HUDEP-2 (cell line): ENCODE results near the gene NBL1.

Experiments
- DNase-seq, 76 experiments: peaks; one replicate each; lab custom pipeline; 2025; ENCODE audit not compliant: unreplicated experiment in 76 of 76; lab: John Stamatoyannopoulos, UW

NBL1 gene

GRCh38 chr1:19644681-19645410 is 735 bp downstream of the NBL1 start:
- DNase-seq: peak in 12 of 76 experiments; percentile 7 to 48 (median 32)

DNA sequence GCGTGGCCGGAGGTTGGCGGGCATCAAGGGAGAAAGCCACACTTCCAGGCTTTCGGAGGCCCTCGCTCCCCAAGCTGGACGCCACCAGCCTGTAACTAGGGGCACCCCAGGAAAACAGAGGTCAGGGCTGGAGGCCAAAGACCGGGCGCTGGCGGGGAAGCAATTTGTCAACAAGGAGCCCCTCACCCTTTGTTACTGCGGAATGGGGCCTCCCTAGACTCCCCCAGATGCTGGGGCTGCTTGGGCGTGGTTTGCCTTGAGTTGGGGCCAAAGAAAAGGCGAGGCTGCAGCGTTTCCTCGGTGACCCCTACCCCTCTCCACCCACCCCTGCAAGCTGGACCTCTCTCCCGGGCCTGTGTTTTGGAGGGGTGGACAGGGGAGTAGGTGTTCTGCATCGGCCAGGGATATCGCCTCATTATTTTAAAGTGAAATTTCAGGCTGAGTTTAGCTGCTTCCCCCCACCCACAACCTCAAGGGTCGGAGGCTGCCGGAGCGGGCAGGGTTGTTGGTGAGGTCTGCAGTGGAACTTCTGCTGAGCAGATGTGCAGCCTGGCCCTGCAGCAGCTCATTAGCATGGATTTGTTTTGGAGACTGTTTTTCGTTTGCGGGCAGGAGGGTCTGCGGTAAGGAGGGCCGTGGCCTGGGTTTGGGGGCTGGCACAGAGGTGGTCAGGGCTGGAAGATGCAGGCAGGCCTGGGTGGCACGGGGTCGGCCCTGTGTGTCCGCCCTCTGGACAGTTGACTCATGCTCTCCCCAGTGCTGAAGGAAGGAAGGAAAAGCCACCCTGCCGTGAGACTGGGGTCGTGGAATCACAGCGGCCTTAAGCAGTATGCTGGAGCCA is 1.5 kb downstream of the NBL1 start:
- DNase-seq: peak in 2 of 76 experiments; percentile 29 to 30

DNA sequence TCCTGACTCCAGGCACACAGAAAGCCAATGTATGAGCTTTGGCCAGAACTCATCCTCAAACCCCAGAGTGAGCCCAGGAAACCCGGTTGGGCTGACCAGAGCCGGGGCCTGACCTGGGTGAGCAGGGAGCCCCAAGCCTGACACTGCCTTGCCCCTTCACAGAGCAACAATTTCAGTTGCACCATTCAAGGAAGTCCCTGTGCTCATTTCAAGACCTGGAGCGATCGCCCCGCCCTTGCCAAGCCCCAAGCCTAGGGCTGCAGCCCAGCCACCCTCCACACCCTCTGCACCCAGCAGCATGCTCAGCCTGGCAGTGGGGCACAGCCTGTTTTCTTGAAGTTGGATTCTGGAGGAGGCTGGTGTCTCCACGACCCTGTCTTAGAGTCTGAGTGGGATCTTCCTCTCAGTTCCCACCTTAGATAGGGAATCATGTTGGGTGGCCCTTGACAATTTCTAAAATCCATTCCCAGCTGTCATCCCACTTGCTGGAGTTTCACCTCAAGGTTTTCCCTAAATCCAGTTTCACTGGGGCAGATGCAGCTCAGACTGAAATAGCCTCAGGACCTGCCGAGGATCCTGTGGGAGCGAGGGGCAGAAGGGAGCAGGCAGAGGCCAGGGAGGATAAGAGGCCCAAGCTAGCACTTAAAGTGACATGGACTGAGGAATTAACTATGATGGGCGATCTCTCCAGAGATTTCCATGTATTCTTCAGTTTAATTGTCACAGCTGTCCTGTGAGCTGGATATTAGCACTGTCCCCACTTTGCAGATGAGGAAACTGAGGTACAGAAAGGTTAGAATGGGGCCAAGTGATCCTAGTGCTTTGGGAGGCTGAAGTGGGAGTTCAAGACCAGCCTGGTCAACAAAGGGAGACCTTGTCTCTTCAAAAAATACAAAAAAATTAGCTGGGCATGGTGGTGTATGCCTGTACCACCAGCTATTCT is 2.5 kb downstream of the NBL1 start:
- peak in 51 of 76 experiments; percentile 16 to 71 (median 51) for DNase-seq

DNA sequence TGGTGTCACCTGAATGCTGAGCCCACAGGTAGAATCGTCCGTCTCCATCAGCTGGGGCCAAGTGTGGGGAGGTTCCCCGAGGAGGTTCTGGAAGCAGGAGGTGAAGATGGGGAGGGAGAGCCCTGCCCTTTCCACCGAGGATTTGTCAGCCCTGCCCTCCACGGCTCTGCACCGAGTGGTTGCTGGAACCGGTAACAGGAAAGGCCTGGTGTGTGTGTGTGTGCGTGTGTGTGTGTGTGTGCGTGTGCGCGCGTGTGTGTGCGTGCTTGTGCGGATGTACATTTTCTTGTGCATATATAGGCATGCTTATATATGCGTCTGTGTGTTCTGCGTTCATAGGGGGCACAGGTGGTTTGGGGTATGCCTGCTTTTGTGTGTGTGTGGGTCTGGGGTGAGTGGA is 3.5 kb downstream of the NBL1 start:
- DNase-seq: peak in 2 of 76 experiments; percentile 13 to 19

GRCh38 chr1:19648239-19648638 is 4.1 kb downstream of the NBL1 start:
- DNase-seq: no peak

DNA sequence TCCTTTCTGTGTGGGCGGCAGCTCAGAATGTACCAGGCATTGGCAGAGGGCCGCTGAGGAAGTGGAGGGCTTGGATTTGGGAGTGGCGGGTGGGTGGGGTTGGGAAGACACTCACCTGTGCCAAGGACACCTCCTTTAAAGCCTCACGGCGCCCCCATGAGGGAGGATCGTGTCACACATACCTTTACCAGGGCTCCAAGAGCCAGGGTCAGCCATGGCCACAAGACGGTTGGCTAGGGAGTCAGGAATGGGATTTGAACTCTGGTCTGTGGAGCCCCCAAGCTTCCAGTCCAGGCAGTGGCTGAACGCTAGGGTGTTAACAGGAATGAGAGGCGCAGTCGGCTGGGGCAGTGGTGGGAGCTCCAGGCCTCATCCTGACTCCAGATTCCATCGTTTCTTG is 4.6 kb downstream of the NBL1 start:
- DNase-seq: peak in 1 of 76 experiments; percentile 14

DNA sequence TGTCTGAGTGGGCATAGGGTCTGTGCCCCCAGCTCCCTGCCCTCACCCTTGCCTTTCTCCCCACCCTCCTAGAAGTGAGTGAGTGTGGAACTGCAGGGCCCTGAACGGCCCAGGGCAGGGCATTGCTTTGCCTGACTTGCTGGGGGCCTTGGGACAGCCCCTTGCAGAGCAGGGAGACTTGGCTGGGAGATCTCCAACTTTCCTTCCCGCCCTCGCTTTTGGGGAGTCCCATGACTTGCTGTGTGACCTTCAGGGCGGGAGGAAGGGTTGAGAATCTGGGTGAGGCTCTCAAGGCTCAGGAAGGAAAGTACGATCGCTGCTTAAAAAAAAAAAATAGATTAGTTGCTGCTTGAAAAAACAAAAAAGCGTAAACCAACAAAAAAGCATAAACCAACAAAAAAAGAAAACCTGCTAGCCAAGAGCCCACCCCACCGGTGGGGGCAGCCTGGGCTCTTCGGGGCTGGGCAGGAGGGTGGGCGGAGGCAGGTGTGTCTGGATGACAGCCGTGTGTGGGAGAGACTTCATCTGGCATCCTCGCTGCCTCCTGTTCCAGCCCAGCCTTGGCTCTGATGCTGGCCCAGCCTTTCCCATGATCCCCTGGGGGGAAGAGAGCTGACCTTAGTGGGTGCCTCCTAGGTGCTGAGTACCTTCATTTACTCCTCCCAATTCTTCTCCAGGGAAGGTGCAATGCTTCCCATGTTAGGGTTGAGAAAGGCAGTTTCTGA is 6.5 kb downstream of the NBL1 start:
- peak in 6 of 76 experiments; percentile 9 to 22 (median 14) for DNase-seq

- peak in 36 of 76 experiments; percentile 14 to 57 (median 34) for DNase-seq
These were observed 7.1 kb downstream of the NBL1 start for GRCh38 chr1:19651141-19651737.

DNA sequence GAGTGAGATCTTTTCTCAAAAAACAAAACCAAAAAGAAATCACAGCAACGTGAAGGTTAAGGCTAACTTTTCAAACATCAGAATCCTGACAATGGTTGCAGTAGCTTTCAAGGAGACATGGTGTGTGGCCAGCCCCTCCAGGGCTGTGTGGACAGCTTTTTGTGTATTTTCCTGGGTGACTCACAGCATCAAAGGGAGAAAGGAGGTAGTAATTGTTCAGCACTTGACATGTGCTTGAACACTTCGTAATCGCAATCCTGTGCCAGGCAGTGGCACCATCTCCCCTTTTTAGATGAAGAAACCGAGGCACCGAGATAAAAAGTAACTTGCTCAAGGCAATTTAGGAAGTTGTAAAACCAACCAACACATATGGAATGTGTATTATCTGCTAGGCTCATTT is 10.3 kb downstream of the NBL1 start:
- DNase-seq: no peak

DNA sequence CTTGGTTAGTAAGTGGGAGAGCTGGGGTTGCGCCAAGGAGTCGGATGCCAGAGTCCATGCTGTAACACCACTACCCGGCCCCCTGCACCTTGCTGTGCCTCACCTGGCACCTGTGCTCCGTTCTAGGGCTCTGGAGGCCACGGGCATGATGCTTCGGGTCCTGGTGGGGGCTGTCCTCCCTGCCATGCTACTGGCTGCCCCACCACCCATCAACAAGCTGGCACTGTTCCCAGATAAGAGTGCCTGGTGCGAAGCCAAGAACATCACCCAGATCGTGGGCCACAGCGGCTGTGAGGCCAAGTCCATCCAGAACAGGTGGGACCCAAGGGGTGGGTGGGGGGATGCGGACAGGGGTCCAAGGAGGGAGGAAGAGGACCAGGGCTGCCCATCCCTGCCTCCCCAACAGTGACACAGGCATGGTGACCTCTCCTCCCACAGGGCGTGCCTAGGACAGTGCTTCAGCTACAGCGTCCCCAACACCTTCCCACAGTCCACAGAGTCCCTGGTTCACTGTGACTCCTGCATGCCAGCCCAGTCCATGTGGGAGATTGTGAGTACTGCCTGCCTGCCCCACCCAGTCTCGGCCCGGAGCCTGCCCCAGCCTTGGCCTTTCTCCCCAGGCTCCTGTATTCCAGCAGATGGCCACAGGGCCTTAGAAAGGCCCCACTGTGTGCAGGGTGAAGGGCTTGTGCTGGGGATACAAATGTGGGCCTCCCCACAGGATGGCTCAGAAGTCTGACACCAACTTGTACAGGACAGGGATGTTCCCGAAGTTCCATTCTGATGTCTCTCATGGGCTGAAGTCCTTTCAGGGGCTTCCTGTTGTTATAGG is 11.0 kb downstream of the NBL1 start:
- DNase-seq: peak in 16 of 76 experiments; percentile 4 to 49 (median 22)

- DNase-seq: no peak
These were observed 11.6 kb downstream of the NBL1 start for GRCh38 chr1:19655718-19656080.

GRCh38 chr1:19656134-19656779 is 12.1 kb downstream of the NBL1 start:
- no peak for DNase-seq

DNA sequence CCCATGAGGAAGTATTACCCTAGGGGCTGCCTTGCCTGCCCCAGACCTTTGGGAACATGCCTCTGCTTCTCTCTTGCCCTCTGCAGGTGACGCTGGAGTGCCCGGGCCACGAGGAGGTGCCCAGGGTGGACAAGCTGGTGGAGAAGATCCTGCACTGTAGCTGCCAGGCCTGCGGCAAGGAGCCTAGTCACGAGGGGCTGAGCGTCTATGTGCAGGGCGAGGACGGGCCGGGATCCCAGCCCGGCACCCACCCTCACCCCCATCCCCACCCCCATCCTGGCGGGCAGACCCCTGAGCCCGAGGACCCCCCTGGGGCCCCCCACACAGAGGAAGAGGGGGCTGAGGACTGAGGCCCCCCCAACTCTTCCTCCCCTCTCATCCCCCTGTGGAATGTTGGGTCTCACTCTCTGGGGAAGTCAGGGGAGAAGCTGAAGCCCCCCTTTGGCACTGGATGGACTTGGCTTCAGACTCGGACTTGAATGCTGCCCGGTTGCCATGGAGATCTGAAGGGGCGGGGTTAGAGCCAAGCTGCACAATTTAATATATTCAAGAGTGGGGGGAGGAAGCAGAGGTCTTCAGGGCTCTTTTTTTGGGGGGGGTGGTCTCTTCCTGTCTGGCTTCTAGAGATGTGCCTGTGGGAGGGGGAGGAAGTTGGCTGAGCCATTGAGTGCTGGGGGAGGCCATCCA is 12.8 kb downstream of the NBL1 start:
- DNase-seq: no peak

GRCh38 chr1:19657511-19657910 is 13.4 kb downstream of the NBL1 start:
- no peak for DNase-seq

DNA sequence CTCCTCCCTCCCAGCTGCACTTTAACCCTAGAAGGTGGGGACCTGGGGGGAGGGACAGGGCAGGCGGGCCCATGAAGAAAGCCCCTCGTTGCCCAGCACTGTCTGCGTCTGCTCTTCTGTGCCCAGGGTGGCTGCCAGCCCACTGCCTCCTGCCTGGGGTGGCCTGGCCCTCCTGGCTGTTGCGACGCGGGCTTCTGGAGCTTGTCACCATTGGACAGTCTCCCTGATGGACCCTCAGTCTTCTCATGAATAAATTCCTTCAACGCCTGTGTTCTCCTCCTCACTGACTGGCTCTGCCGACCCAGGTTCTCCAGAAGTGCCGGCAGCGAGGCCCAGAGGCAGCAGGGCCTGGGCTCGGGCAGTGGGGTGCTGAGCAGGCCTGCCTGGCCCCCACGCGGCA is 14.1 kb downstream of the NBL1 start:
- DNase-seq: no peak

GRCh38 chr1:19661721-19662228 is 17.7 kb downstream of the NBL1 start:
- DNase-seq: peak in 8 of 76 experiments; percentile 5 to 30 (median 16)

DNA sequence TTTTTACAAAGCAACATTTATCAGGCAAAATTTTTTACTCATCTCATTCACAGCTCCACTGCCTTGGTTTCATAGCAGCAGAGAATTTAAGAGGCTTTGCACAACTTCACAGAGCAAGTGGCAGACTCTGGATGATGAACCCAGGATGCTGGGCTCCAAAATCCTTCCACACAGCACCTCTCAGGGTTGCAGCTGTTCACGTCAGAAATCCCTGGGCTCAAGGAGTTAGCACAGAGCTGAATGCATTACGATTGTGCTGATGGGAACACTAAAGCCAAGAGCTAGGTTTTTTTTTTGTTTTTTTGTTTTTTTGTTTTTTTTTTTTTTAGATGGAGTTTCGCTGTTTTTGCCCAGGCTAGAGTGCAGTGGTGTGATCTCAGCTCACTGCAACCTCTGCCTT is 18.2 kb downstream of the NBL1 start:
- no peak for DNase-seq
